Astrocyte (in vitro differentiated cells and primary cell): ENCODE results near the gene VSNL1. TPM values are rescaled to one million over a fixed set of nuclear protein-coding genes. Genes with fewer than 3 reads are reported as not detected.

Experiments
- DNase-seq: peaks from one replicate; pipeline ENCODE4 v3.0.0-alpha.2; 2010; ENCODE audit warnings: low read depth
- FAIRE-seq: peaks from 2 replicates; lab custom pipeline; 2011; peaks lifted over from hg19 to GRCh38; lab: Jason Lieb, UNC
- H2AFZ ChIP-seq: 2 replicates; pipeline ENCODE4 v1.6.0; 2012; ENCODE audit warnings: low read depth, low read length, inconsistent platforms
- H3K27ac ChIP-seq: 2 replicates; pipeline ENCODE4 v1.5.1; 2011; ENCODE audit warnings: low read depth, low read length, inconsistent platforms
- H3K27me3 ChIP-seq: 2 replicates; pipeline ENCODE4 v1.6.0; 2011; ENCODE audit warnings: low read length, inconsistent platforms; ENCODE audit not compliant: insufficient read depth
- H3K36me3 ChIP-seq: 2 replicates; pipeline ENCODE4 v1.5.1; 2011; ENCODE audit warnings: low read length, inconsistent platforms; ENCODE audit not compliant: insufficient read depth
- H3K4me1 ChIP-seq: 2 replicates; pipeline ENCODE4 v1.5.1; 2011; ENCODE audit warnings: low read length, inconsistent platforms; ENCODE audit not compliant: insufficient read depth
- H3K4me2 ChIP-seq: 2 replicates; pipeline ENCODE4 v1.6.0; 2012; ENCODE audit warnings: low read length, inconsistent platforms
- H3K4me3 ChIP-seq: 2 replicates; pipeline ENCODE4 v1.5.1; 2011; ENCODE audit warnings: low read depth, mild to moderate bottlenecking, low read length, inconsistent platforms; ENCODE audit not compliant: insufficient read depth
- H3K79me2 ChIP-seq: 2 replicates; pipeline ENCODE4 v1.6.0; 2012; ENCODE audit warnings: mild to moderate bottlenecking, low read length, inconsistent platforms; ENCODE audit not compliant: insufficient read depth
- H3K9ac ChIP-seq: 2 replicates; pipeline ENCODE4 v1.6.0; 2012; ENCODE audit warnings: mild to moderate bottlenecking, low read length, inconsistent platforms
- H3K9me3 ChIP-seq: 2 replicates; pipeline ENCODE4 v1.5.1; 2012; ENCODE audit warnings: low read depth, mild to moderate bottlenecking, low read length, inconsistent platforms; ENCODE audit not compliant: insufficient read depth
- H4K20me1 ChIP-seq: 2 replicates; pipeline ENCODE4 v1.6.0; 2012; ENCODE audit warnings: low read length, inconsistent platforms; ENCODE audit not compliant: insufficient read depth
- H3K27ac Mint-ChIP-seq: one replicate; pipeline ENCODE4 v1.8.0; 2021; ENCODE audit warnings: mild to moderate bottlenecking, mixed read lengths; ENCODE audit not compliant: unreplicated experiment
- H3K27me3 Mint-ChIP-seq: one replicate; pipeline ENCODE4 v1.8.0; 2021; ENCODE audit warnings: low read depth, mixed read lengths; ENCODE audit not compliant: unreplicated experiment
- H3K36me3 Mint-ChIP-seq: one replicate; pipeline ENCODE4 v1.8.0; 2021; ENCODE audit warnings: low read depth, mixed read lengths; ENCODE audit not compliant: unreplicated experiment
- H3K4me1 Mint-ChIP-seq: one replicate; pipeline ENCODE4 v1.8.0; 2021; ENCODE audit warnings: low read depth, mixed read lengths; ENCODE audit not compliant: unreplicated experiment
- H3K4me3 Mint-ChIP-seq: one replicate; pipeline ENCODE4 v1.8.0; 2021; ENCODE audit warnings: mild to moderate bottlenecking, moderate library complexity, mixed read lengths; ENCODE audit not compliant: unreplicated experiment
- H3K9me3 Mint-ChIP-seq: one replicate; pipeline ENCODE4 v1.8.0; 2021; ENCODE audit warnings: mild to moderate bottlenecking, mixed read lengths; ENCODE audit not compliant: unreplicated experiment
- EZH2 ChIP-seq: IDR thresholded peaks from 2 replicates; pipeline ENCODE4 v1.6.1; 2012; ENCODE audit warnings: mild to moderate bottlenecking, low read length, inconsistent platforms; ENCODE audit not compliant: insufficient read depth
- total RNA-seq: library from RNA; stranded (reverse); gene quantifications from 2 replicates; pipeline ENCODE4 v1.2.1, GENCODE V29; 2021
- TF ChIP-seq, protein P1 (sequence below): IDR thresholded peaks from 2 replicates; pipeline ENCODE4 v1.5.1; 2011; ENCODE audit warnings: low read depth, mild to moderate bottlenecking, inconsistent platforms, low read length, moderate library complexity; ENCODE audit not compliant: insufficient read depth

Gene VSNL1
- total RNA-seq, 1 donor from 2014 or later, result 0.61 TPM

DNA sequence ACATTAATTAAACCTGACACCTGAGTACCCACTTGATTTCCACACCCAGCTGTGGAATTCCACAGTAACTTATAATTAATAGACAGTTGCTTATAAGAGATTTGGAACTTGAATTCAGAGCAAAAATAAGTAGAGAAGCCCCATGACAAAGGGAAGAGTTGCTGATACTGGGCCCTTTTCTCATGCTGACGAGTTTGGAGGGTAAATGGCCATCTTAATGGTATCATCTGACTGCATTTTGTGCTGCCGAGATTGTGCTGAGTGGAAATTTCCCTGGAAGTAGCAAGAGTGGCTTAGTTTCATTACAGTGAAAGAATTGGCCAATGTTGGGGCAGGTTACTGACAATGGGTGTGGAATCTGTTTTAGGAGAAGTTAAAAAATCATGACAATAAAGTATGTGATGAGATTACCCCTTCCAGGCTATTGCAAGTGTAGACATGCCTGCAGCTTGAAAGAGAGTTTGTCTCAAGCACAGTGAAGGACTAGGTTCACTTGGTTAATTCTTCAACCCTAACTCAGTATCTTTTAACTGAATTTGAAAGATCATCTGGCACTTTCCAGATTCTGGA lies 49.9 kb downstream of the VSNL1 start:
- H3K4me3 Mint-ChIP-seq, result no peak overlapping the region
- peaks cover 3% of the 10 kb centered on the region for H3K27me3 Mint-ChIP-seq
- Histone ChIP-seq H2AFZ (no peak overlapping the region), H3K4me1 (peaks cover 9% of the 10 kb centered on the region), H3K4me3 (no peak overlapping the region), H4K20me1 (no peaks in the 10 kb centered on the region), H3K4me2 (no peak overlapping the region), H3K9ac (no peak overlapping the region), H3K27ac (no peak overlapping the region), H3K27me3 (no peaks in the 10 kb centered on the region), H3K36me3 (no peaks in the 10 kb centered on the region), H3K79me2 (no peaks in the 10 kb centered on the region), H3K9me3 (no peaks in the 10 kb centered on the region)
- H3K36me3 Mint-ChIP-seq, result no peaks in the 10 kb centered on the region
- peaks cover 11% of the 10 kb centered on the region for H3K4me1 Mint-ChIP-seq
- FAIRE-seq (no peak), DNase-seq (no peak)
- no peak for TF ChIP-seq EZH2
- TF ChIP-seq, protein P1, sequence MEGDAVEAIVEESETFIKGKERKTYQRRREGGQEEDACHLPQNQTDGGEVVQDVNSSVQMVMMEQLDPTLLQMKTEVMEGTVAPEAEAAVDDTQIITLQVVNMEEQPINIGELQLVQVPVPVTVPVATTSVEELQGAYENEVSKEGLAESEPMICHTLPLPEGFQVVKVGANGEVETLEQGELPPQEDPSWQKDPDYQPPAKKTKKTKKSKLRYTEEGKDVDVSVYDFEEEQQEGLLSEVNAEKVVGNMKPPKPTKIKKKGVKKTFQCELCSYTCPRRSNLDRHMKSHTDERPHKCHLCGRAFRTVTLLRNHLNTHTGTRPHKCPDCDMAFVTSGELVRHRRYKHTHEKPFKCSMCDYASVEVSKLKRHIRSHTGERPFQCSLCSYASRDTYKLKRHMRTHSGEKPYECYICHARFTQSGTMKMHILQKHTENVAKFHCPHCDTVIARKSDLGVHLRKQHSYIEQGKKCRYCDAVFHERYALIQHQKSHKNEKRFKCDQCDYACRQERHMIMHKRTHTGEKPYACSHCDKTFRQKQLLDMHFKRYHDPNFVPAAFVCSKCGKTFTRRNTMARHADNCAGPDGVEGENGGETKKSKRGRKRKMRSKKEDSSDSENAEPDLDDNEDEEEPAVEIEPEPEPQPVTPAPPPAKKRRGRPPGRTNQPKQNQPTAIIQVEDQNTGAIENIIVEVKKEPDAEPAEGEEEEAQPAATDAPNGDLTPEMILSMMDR, result no peak
- H3K9me3 Mint-ChIP-seq, result peaks cover 1% of the 10 kb centered on the region
- no peak overlapping the region for H3K27ac Mint-ChIP-seq

DNA sequence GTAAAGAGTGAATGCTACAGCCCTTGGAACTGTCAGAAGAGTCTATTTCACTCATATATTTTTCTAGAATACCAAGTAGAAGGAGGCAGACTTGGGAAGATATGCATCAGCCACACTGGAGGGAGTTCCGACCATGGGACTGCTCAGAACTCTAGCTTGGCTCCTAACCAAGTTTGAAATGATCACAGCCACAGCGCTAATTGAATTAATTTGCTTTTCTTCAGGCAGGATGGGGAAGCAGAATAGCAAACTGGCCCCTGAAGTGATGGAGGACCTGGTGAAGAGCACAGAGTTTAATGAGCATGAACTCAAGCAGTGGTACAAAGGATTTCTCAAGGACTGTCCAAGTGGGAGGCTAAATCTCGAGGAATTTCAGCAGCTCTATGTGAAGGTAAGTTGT lies 51.4 kb downstream of the VSNL1 start:
- no peak overlapping the region for H3K4me2 ChIP-seq
- no peak overlapping the region for H3K9ac ChIP-seq
- H3K79me2 ChIP-seq, result no peaks in the 10 kb centered on the region
- H3K4me3 ChIP-seq, result no peak overlapping the region
- H3K27me3 Mint-ChIP-seq, result no peaks in the 10 kb centered on the region
- H3K36me3 Mint-ChIP-seq, result no peaks in the 10 kb centered on the region
- H3K27me3 ChIP-seq, result no peaks in the 10 kb centered on the region
- no peak overlapping the region for H3K27ac ChIP-seq
- H3K4me1 Mint-ChIP-seq, result peaks cover 12% of the 10 kb centered on the region
- no peaks in the 10 kb centered on the region for H4K20me1 ChIP-seq
- H3K4me3 Mint-ChIP-seq, result no peak overlapping the region
- no peaks in the 10 kb centered on the region for H3K36me3 ChIP-seq
- peaks cover 9% of the 10 kb centered on the region for H3K4me1 ChIP-seq
- TF ChIP-seq, protein P1, result no peak
- no peak for TF ChIP-seq EZH2
- DNase-seq, result no peak
- H3K9me3 Mint-ChIP-seq, result peaks cover 1% of the 10 kb centered on the region
- H2AFZ ChIP-seq, result no peak overlapping the region
- no peak for FAIRE-seq
- no peak overlapping the region for H3K27ac Mint-ChIP-seq
- H3K9me3 ChIP-seq, result no peaks in the 10 kb centered on the region

DNA sequence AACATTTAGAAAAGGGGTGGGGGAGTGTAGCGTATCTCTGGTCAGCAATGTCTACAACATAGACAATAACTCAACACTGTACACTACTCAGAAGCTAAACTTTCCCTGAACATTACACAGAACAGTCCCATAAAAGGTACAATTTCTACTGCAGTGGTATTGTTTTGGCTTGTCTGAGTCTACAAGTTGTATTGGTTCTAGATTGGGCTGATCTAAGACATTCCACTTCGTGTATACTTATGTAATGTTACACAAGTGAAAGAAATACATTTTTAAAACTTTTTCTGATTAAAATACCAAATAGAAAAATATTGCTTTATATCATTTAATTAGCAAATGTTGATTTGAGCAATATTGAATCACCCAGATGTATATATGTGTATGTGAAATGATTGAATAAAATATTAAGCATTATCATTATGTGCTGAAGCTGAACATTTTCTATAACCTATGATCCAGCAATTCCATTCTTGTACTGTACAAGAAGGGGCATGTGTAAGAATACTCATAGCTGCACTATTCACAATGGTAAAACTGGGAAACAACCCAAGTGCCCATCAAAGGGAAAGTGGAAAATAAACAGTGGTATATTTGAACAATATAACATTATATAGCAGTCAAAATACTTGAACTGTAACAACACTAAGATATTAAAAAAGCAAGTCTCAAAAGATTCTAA lies 52.4 kb downstream of the VSNL1 start:
- no peak overlapping the region for H3K4me2 ChIP-seq
- H3K79me2 ChIP-seq, result no peaks in the 10 kb centered on the region
- H3K4me1 Mint-ChIP-seq, result peaks cover 12% of the 10 kb centered on the region
- no peak overlapping the region for H3K27ac Mint-ChIP-seq
- H3K4me3 ChIP-seq, result no peak overlapping the region
- H3K4me1 ChIP-seq, result peaks cover 9% of the 10 kb centered on the region
- no peak overlapping the region for H3K4me3 Mint-ChIP-seq
- H3K27me3 Mint-ChIP-seq, result no peaks in the 10 kb centered on the region
- no peak for FAIRE-seq
- H3K9ac ChIP-seq, result no peak overlapping the region
- H4K20me1 ChIP-seq, result no peaks in the 10 kb centered on the region
- no peaks in the 10 kb centered on the region for H3K9me3 ChIP-seq
- no peaks in the 10 kb centered on the region for H3K27me3 ChIP-seq
- TF ChIP-seq, protein P1, result no peak
- no peak for TF ChIP-seq EZH2
- no peaks in the 10 kb centered on the region for H3K36me3 Mint-ChIP-seq
- no peaks in the 10 kb centered on the region for H3K36me3 ChIP-seq
- no peak overlapping the region for H2AFZ ChIP-seq
- no peak overlapping the region for H3K27ac ChIP-seq
- peaks cover 1% of the 10 kb centered on the region for H3K9me3 Mint-ChIP-seq
- no peak for DNase-seq
